HG03060 (cell line): ENCODE results near the gene TNFRSF11A.

Source experiments
- ATAC-seq: cut with Tn5 transposase; IDR thresholded peaks from one replicate; pipeline ENCODE4 v1.9.1; 2021; ENCODE audit warnings: low read depth, moderate number of reproducible peaks; ENCODE audit not compliant: unreplicated experiment

TNFRSF11A gene

DNA sequence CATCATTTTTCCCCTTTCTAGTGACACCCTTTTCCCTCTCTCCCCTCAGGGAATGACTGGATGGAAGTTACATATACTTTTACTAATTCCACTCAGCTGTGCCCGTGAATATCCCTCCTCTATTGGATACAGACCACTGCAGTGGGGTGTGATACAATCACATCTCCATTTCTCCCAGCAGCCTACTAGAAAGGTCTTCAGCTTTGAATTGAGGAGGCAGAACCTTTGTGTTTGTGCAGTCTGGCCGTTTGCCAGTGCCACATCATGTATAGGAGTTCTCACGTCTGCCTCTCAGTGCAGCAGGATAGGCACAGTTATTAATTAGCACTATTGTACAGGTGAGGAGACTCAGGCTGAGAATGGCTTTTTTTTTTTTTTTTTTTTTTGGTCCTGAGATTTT, 16.4 kb downstream of the TNFRSF11A start:
- no peak for ATAC-seq

DNA sequence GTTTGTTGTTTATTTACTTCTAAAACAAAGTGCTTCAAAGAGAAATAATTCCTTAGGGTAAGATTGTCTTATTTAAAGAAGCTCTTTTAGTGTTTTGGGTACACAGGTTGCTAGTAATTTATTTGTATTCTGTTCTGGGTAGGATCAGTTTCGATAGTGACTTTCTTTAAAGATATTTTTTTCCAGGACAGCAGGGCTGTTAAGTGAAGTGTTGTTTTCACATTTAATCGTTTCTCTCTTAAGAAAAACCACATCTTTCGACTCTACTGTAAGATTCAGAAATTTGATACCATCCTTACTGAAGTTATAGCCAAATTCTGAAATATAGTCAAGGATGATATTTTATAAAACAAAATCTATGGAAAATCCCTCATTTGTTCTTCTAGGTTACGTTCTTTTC, 17.8 kb downstream of the TNFRSF11A start:
- ATAC-seq = no peak

DNA sequence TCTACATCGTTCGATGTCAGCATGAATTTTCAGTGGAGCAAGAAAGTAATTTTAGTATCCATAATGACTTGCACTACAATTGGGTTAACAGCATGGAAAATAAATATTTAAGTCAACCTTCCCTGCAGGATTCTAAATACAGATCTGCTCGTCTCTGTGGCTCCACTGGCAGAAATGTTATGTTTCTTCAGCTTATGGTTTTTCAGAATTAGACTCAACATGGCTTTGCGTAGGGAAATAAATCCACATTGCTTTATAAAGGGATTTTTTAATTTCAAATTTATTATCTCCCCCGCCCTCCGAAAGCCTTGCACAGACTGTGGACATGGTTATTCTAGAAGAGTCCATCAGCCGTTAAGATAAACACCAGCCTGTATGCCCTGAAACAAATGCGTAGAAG, 18.2 kb downstream of the TNFRSF11A start:
- no peak for ATAC-seq

DNA sequence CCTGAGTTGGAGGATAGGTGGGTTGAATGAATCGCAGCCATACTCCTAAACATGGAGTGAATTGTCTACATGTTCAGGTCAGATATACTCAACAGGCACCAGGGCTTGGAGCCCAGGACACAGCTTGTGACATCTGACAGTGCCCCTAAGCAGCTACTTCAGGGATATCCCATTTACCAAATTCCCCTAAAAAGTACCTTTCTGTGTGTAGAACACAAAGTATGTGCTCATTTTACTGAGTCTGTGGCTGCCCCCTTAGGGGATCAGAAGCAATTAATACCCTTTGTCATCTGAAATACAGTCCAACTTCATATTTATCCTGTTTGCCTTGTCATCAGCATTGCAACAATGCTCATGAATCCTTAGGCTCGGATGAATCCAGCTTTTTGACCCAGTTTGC, 20.8 kb downstream of the TNFRSF11A start:
- ATAC-seq = no peak

DNA sequence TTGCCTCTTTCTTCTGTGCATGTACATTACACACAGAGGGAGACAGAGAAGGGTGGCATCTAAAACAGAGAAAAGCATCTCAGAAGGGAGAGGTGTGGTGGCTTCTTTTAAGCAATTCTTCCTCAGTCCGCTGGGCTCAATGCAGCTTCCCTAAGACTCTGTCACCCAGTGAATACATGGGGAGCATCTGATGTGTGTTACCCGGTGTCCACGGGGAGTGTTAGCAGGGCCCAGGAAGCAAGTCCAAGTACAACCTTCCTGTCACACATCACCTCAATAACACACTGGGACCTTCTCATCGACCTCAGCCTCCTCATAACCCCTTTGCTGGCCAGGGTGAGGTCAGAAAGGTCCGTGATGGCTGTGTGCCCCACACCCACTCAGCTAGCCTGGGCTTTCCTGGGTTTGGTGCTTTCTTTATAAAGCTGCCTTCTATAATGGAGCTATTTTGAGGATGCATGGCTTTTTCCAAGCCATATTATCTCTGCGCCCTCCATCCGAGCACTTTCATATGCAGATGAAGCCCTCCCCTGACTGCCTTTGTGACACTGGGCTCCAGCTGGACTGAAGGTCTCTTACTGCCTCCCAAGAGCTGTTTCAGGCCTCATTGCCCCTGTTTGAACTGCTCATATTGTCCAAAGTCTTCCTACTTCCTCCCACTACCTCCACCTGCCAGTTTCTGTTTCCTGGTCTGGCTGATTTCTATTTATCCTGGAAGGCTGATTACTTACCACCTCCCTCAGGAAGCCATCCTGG, 21.4 kb downstream of the TNFRSF11A start:
- ATAC-seq = no peak

DNA sequence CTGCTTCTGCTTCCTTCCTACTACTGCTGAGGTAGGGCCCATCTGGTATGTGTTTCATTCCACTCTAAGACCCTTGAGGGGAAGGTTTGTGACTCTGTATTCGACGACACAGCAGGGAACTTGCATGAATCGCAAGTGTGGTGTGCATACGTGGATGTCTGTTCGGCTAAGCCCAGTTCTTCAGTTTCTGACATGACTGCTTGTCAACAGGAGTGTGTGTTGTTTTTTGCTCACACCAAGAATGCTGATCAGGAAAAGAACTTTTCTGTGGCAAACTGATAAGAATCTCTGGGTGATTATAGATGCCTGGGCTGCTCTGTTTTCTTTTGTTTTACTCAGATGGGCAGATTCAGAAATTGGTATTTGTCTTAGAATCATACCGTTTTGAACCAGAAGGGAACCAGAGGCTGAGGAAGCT, 22.0 kb downstream of the TNFRSF11A start:
- ATAC-seq = no peak

DNA sequence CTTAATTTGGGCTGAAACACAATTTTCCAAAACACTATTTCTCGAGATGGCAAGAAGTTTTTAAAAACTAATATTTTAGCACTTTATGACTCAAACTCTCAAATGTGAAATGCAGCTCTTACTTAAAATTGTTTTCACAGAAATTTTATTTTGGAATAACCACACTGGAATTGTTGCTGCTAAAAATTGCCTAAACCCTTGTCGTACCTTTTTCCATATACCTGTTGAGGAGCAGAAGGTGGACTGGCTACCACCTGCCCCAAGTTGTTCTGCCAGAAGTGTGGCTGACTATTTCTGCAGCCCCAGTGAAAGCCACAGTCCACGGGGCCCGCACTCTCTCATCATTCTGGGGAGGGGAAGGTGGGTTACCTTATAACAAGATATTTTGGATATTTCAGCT, 23.4 kb downstream of the TNFRSF11A start:
- no peak for ATAC-seq

DNA sequence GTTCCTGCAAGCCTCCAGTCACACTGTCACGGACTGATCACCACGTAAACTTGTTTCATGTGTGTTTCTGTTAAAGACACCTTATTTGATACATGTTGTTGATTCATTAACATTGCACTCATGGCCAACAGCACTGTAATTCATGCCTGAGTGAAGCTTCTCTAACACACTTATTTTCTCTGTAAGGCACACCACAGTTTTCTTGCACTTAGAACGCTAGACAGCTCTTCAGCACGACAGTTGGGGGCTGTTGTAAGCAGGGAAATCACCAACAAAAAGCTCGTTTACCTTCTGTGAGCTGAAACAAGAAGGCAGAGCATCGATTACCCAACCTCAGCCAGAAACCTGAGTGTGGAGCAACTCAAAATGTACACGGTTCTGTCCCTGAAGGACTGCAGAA, 28.1 kb downstream of the TNFRSF11A start:
- no peak for ATAC-seq

DNA sequence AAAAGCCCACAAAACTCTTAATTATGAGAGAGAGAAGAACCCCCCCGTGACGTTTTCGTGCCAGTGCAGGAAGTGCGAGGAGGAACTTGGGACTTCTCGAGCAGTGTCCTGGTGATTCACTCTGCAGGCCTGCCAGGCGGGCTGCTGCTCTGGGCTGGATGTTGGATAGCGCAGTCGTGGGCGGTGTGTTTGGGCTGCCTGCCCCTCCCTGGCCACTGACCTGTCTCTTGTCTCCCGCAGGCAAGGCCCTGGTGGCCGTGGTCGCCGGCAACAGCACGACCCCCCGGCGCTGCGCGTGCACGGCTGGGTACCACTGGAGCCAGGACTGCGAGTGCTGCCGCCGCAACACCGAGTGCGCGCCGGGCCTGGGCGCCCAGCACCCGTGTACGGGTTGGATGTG, 29.0 kb downstream of the TNFRSF11A start:
- no peak for ATAC-seq

DNA sequence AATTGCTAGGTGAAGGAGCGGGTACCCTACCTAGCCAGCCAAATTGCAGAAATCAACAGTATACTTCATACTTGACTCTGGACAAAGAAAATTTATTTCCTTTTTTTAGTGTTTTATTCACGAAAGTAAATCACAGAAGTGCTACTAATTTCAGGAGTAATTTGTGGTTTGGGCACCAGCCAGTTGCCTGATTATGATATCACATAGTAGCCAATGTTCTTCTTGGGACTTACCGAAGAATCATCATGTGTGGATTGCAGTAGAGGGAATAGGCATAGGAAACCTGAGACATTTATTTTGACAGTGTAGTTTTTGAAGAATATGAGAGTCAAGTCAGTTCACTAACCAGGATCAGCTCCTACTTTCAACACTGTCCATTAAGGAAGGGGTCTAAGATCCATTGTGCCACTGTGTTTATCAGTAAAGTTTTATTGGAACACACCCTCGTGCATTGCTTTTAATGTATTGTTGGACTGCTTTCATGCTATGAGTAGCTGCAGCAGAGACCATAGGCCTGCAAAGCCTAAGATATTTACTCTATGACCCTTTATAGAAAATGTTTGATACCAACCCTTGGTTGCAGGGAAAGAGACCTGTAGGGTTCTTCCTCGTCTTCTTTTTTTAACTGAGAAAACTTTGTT, 32.1 kb downstream of the TNFRSF11A start:
- no peak for ATAC-seq

DNA sequence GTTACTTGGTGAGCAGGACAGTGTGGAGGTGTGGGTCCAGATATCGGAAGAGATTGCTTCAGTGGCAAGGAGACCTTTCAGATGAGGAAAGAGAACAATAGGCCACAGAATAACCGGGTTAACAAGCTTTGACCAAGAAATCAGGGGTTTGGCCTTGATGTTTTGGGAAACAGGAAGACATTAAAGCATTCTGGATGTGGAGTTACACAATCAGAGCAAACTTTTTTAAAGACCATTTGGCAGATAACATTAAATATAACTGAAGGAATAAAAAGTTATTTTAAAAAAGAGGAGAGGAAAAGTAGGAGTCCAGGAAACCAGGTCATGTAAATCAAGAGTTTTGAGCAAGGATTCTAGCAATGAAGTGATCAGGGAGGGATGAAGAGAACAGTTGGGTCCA, 35.7 kb downstream of the TNFRSF11A start:
- ATAC-seq = no peak

DNA sequence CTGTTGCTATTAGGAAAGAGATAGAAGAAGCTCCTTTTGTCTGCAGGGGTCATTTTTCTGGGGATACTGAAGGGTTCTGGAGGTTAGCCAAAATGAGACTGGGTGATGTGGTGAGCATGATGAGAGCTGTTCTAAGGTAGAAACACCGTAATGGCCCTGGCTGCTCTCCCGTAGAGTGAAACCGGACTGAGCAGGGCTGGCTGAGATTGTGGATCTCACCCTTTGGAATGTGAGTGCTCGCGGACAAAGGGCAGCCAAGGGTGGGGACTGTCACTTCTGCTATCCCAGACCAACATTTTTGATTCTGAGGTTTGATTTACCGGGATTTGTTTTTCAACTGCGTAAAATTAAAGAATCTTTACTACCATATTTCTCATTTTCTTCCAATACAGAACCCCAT, 36.2 kb downstream of the TNFRSF11A start:
- ATAC-seq = no peak

DNA sequence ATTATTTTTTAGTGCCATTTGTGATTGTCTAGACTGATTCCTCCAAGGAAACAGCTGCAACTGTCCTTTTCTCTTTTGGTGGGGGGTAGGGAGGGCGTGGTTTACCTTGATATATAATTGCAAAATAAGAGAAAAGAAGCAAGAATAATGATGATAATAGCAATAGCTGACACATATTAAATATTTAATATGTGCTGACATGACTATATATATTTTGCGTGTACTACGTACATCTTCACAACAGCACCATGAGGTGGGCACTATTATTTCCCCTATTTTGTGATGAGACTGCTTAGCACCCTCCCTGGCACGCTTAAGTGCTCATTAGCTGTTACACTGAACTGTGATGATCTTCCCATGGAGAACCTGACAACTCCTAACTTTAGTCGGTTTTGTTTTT, 39.4 kb downstream of the TNFRSF11A start:
- ATAC-seq = no peak

DNA sequence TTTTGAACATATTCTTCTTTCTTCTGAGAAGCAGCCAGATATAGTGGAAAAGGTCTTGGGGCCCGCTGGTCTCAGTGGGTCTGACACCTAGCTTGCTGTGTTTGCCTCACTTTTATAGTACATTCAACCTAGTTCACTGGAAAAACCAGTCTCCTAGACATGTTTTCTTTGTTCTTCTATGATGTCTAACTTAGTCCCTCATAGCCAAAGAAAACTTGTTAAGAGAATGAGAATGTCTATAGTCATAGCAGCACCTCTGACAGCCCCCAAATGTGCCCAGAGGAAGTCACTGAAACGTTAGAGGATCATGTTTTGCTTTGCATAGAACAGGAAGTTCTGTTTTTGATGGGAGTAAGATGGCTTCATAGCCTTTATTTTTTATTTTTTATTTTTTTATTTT, 40.3 kb downstream of the TNFRSF11A start:
- no peak for ATAC-seq

DNA sequence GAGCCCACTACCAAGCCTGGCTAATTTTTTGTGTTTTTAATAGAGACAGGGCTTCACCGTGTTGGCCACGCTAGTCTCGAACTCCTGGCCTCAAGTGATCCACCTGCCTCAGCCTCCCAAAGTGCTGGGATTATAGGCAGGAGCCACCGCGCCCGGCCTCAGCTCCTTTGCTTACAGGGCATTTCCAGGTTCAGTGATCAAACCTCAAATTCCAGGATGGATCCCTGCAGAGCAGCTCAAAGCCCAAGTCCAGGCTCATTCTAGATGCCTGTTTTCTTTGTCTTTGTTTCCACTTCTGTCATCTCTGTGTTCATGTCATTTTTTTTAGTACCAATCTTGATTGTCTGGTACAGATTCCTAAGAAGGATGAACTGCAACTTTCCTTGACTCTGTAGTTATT, 41.9 kb downstream of the TNFRSF11A start:
- ATAC-seq = no peak

DNA sequence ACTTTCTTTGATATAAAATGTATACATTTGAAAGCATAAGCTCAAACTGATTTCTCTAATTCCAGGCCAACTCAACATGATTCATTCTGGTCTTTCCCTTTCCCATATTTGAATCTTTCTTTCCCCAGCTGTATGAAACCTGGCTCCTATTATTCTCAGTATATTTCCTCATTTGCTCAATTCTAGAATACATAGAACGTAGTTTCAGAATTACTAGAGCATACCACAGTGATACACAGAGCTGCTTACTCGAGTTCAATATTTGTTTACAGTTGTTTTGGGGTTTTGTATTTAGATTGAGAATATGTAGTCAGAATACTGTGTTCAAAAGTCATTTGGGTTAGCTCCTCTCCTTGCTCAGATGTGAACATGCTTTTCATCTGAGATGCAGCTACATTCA, 43.0 kb downstream of the TNFRSF11A start:
- ATAC-seq = peak; percentile 64

DNA sequence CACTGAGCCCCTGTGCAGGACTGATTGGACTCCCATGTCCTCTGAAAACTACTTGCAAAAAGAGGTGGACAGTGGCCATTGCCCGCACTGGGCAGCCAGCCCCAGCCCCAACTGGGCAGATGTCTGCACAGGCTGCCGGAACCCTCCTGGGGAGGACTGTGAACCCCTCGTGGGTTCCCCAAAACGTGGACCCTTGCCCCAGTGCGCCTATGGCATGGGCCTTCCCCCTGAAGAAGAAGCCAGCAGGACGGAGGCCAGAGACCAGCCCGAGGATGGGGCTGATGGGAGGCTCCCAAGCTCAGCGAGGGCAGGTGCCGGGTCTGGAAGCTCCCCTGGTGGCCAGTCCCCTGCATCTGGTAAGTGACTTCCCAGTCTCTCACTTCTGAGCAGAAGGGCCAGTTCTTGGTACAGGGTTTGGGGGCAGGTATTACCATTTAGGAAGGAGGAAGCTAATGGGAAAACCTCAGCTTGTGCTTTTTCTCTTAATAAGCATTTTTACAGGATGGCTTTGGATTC, 44.1 kb downstream of the TNFRSF11A start:
- ATAC-seq = no peak

DNA sequence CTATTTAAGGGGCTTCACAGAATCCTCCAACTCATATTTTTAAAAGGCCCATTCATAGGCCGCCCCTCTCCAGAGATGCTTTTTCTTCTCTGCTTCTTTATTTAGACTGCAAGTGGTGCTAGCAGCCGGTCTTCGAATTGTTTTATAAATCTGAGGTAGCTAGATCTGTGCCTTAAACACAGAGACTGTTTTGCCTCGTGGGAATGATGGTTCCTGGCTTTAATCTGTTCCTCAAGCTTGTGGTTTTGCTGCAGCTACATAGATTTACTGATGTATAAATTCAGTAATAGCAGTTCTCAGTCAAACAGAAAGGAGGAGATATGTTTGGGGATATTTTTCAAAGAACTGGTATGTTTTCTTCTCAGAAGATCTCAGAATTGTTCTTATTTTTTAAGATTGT, 45.3 kb downstream of the TNFRSF11A start:
- ATAC-seq = no peak

DNA sequence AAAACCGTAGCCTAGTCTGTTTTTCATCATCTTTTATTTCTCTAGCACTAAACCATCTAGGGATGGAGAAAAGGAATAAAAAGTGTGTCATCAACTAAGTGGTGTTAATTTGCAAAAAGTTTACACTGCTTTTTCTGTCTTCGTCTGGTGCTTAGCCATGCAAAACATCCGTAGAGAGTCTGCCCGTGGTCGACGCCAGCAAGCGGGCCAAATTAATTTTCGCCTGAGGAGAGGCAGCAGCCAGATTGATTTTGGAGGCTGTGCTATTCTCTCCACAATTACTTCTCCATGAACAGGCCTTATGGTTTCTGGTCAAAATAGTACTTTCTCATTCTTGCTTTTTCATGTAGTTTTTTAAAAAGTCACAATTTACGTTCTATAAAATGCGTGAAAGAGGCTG, 46.3 kb downstream of the TNFRSF11A start:
- ATAC-seq = no peak

DNA sequence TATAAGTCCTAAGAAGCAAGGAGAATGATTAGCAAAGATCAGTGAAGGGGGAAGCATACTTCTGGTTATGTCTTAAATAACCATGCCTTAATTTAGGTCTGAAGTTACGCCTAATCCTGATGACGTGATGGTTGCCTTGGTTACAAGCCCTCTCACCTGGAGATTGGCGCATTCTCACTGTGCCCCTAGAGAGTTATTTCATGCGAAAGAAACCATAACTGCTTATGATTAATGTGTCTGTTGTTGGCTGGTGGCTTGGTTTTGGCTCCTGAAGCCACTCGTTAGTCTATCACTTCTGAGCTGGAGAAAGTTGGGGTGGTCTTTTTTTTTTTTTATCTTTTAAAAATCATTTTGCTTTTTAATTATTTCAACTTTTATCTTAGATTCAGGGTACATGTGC, 47.0 kb downstream of the TNFRSF11A start:
- peak; percentile 53 for ATAC-seq

DNA sequence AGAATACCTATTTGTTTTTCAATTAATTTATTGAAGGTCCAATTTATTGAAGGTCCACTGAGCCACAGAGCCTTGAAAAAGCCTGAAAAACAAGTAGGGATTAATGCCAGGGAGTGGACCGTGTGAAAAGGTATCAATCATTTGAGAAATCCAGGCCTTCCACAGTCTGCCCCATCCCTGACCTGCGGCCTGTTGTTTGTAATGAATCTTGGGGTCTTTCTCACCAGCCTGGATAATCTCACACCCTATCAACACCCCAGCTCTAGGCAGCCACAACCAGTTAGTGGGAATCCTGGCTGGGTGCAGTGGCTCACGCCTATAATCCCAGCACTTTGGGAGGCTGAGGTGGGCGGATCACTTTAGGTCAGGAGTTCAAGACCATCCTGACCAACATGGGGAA, 47.8 kb downstream of the TNFRSF11A start:
- ATAC-seq = no peak

DNA sequence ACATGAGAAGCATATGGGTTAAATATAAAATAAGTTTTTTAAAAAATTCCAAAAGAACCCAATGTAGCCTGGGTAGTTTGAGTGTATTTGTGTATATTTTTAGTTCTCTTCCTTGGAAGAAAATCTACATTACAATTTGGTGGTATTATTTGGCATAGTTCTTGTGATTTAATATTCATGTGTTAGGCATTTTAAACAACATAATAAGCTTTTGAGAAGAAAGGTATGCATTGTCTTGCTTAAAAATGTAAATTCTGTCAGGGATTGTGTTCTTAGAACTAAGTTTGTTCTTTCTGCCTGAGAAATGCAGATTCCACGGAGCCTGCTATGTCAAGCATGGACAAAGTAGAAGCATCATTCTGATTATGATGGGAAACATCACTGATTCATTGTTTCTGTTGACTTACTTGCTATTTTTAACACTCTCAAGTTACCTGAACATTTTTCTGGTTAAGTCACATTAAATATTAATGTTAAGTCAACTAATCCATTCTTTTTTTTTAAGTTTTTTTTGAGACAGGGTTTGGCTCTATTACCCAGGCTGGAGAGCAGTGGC, 49.4 kb downstream of the TNFRSF11A start:
- ATAC-seq = no peak
